NOMO-1 (cell line): ENCODE results near the gene URB1.
"Not testable (repeated sequence)": the region's sequence is repeated elsewhere in the genome, so short reads cannot be mapped to it uniquely, and the experiment has no call there.

ENCODE experiments used
- DNase-seq, 2 experiments: peaks; one replicate each; lab custom pipeline; 2025; ENCODE audit not compliant: unreplicated experiment in 2 of 2; lab: John Stamatoyannopoulos, UW

URB1 gene

GRCh38 chr21:32378956-32379355 lies 13.9 kb downstream of the URB1 start:
- no peak for DNase-seq

DNA sequence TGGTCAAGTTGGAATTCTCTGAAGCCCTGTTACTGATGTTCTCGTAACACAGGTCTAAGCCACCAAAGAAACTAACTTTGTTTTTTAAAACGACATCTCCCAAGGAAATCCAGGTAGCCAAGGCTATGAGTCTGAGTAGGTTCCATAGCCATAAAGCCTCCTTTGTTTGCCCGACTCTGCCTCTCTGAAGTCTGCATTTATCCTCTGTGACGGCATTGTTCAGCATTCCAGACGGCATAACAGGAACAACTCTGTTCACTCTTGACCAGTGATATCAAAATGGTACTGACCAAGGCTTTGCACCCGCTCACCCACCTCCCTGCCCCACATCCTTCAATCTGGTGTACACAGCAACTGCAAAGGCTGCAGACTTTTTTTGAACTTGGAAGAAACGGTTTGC lies 14.8 kb downstream of the URB1 start:
- no peak for DNase-seq

DNA sequence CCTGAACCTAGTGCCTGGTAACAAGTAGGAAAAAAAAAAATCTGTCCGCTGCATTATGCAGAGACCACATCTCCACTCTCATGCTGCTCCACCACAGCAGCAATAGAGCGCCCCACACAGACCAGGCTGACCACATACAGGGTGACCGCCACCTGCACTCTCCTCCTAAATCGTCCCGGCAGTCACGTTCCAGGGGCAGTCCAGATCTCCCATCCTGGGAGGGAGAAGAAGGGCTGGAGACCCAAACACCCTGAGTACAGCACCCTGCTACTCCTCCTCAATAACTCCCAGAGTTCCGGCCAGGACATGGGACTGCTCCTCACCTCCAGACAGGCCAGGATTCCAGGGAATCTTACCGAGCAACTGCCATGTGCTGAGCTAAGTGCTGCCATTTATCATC lies 15.3 kb downstream of the URB1 start:
- no peak for DNase-seq

DNA sequence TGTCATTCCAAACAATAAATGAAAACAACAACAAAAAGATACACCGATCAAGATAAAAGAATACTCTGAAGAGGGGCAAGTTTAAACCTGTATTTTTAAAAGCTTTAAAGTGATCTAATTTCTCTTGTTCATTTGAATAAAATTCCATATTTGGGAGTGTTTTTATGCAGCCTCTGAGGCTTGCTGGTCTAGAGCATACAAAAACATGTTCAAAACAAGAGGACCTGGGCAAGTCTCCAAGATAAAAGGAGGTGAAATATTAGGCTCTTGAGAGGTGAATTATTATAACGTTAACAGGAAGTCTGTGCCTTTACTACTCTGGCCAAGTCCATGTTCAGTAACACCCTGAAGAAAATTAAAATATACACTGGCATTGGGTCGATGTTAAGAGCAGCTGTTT lies 20.1 kb downstream of the URB1 start:
- no peak for DNase-seq

GRCh38 chr21:32371913-32372314 lies 20.9 kb downstream of the URB1 start:
- DNase-seq = peak; percentile 48 to 90

DNA sequence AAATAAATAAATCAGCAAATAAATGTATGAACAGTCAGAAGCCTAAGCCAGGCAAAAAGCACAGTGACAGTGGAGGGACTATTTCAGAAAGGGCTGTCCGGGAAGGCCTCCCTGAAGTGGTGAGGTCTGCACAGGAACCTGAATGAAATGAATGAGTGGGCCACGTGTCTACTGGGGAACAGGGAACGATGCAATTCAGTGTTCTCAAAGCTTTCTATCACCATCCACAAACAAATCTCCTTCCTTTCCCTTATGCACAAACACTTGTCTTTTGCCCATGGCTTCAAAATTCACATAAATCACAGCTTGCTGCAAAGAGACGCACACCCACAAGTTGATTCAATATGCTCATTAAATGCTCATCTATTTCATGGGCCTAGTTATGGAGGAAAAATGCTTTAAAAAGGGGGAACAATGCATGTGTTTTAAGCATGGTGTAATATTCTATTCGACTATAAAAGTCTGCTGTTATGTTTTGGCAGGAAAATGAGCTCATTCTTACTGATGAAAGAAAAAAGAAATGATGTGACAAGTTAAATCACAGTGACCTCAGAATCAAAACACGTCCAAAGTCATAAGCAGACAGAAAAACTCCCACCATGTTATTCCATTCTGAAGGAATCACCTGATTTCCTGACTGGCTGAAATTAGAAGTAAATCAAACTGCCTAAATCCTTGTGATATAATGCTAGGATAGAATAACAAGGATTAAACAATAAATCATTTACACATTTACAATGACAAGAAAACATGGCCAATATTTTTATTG lies 21.6 kb downstream of the URB1 start:
- no peak for DNase-seq

GRCh38 chr21:32368961-32369360 lies 23.9 kb downstream of the URB1 start:
- not testable (repeated sequence) for DNase-seq

DNA sequence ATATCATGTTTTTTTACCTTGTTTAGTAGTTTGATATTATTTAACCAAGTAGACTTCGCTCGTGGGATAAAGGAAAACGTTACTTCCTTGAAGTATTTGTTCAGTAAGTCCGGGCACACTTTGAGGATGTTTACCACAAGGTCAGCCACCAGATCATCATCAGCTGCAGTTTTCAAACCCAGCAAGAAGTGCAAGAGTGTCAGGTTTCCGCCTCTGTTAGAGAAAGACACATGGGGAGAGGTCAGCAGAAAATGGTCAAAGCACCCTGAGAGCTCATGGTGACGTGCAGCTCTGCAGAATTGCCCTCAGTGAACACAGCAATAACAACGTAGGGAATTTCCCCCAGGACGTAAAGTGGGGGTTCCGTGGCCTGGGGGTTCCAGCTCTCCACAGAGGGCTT lies 24.4 kb downstream of the URB1 start:
- DNase-seq = no peak

GRCh38 chr21:32367158-32367557 lies 25.7 kb downstream of the URB1 start:
- peak in 1 of 2 experiments; percentile 7 for DNase-seq

DNA sequence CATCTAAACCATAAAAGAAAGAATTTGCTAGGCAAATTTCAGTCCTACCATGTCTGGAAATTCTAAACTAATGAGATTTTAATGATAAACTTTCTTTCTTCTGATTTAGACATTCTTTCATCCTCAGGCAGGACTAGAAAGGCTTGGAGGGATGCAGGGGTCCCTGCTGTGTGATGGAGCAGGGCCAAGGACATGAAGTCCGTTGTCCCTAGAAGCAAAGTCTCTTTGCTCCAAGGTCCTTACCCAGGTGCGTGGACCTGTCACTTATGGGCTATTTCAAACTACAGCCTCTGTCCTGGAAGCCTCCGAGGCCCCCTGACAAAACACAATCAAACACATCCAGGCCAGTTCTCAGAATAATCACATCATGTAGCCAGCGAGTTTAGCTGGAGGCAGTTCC lies 26.6 kb downstream of the URB1 start:
- no peak for DNase-seq

- DNase-seq = peak in 1 of 2 experiments; percentile 1
Observed at GRCh38 chr21:32364796-32365195, 28.0 kb downstream of the URB1 start.

DNA sequence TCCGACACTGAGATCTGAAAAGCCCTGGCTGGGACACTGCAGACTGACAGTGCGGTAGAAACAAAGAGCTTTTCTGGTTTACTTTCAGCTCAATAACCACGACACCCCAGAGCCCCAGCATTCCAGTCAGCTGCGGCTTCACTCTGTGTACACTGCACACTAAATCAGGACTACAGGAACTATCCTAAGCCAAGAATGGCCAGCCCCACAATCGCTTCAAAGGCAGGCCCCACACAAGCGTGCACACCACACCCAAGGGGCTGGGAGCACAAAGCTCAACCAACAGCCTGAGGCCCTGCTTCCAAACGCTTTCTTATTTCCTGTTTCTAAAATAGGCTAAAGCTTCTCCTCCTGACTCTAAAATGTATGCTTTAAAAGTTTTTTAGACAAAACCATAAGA lies 28.4 kb downstream of the URB1 start:
- DNase-seq = peak; percentile 50 to 59

- peak; percentile 1 to 16 for DNase-seq
Observed at GRCh38 chr21:32360401-32360975, 32.3 kb downstream of the URB1 start.

- DNase-seq = no peak
Observed at GRCh38 chr21:32359719-32360260, 33.0 kb downstream of the URB1 start.

DNA sequence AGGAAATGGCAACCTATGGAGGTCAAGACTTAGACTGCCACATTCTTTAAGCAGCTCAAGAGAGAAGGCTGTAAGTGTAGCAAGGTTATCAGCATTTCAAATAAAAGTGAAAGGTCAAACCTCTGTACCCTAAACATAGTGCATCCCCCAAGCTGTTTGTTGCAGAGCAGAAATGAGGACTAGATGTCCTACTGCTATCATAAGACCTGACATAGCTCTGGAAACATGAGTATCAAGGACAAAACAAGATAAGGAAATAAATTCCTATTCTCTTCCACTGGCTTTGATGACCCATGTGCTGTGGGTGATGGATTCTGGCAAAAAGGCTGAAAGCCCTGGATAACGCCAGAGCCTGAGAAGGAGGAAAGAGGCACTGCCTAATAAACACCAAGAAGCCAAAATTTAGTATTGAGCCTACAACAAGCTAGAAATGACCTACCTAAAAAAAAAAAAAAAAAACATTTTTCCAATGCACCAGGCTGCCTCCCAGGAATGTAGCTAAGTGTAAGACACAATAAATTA lies 35.9 kb downstream of the URB1 start:
- no peak for DNase-seq

GRCh38 chr21:32353002-32353711 lies 39.7 kb downstream of the URB1 start:
- no peak for DNase-seq

- DNase-seq = no peak
Observed at GRCh38 chr21:32352526-32352925, 40.3 kb downstream of the URB1 start.

- no peak for DNase-seq
Observed at GRCh38 chr21:32351428-32351827, 41.4 kb downstream of the URB1 start.

- no peak for DNase-seq
Observed at GRCh38 chr21:32350981-32351380, 41.8 kb downstream of the URB1 start.

- DNase-seq = no peak
Observed at GRCh38 chr21:32350211-32350980, 42.4 kb downstream of the URB1 start.
